ENCODE data around the gene MAD2L2. TPM values are rescaled to one million over a fixed set of nuclear protein-coding genes. Genes with fewer than 3 reads are reported as not detected.
A peak's percentile ranks its signal among the peaks of the same experiment; 100 is the strongest.

MAD2L2 gene
- total and polyA plus RNA-seq, 9 of the 15 experiments (the other 6 are each of a cell fraction or from before 2014, with no cell fraction given), result 12.4 to 286 (median 143) TPM

DNA sequence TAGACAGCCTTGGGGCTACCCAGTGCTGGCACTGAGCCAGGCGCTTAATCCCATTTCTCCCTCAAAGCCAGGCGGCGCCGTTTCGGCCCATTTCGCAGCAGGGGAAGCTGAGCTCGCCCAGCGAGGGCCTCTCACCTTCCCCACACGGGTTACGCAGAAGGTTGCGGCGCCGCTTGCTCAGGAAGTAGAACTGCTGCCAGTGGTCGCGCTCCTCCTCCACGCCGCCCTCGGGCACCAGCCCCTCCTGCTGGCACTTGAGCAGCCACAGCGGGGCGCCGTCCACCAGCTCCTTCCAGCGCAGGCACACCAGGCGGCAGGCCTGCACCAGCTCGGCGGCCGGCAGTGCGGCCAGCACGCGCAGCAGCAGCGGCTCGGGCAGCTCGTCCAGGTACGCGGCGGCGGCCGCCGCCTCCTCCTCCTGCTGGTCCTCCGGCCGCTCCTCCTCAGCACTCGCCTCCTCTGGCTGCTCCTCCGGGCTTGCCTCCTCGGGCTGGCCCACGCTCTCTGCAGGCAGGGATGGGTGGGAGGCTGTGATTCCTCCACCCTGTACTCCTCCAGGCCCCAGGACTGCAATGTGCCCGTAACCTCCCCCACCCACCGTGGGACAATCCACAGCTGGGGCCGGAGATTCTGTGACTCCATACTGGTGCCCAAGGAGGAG, 30.5 kb downstream of the MAD2L2 start (continued):
- TF ChIP-seq, protein P1, sequence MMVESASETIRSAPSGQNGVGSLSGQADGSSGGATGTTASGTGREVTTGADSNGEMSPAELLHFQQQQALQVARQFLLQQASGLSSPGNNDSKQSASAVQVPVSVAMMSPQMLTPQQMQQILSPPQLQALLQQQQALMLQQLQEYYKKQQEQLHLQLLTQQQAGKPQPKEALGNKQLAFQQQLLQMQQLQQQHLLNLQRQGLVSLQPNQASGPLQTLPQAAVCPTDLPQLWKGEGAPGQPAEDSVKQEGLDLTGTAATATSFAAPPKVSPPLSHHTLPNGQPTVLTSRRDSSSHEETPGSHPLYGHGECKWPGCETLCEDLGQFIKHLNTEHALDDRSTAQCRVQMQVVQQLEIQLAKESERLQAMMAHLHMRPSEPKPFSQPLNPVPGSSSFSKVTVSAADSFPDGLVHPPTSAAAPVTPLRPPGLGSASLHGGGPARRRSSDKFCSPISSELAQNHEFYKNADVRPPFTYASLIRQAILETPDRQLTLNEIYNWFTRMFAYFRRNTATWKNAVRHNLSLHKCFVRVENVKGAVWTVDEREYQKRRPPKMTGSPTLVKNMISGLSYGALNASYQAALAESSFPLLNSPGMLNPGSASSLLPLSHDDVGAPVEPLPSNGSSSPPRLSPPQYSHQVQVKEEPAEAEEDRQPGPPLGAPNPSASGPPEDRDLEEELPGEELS (CRISPR knock-in tag; IDR thresholded peaks at IDR 0.05; ENCODE audit: borderline replicate concordance), result 0 out of 2 replicates have a peak, but pooled peaks have one; percentile 15
- TF ChIP-seq DDX20 (tag; IDR thresholded peaks at IDR 0.05; ENCODE audit: low read depth) (no peak), CBX1 (IDR thresholded peaks at IDR 0.05; ENCODE audit: low read depth) (peak; percentile 94), SAFB (IDR thresholded peaks at IDR 0.05; ENCODE audit: borderline replicate concordance, low read depth, low read length) (0 out of 2 replicates have a peak, but pooled peaks have one; percentile 21), ZNF253 (CRISPR knock-in tag; conservative IDR thresholded peaks at IDR 0.05) (no peak), ZFP30 (CRISPR knock-in tag; IDR thresholded peaks at IDR 0.05; ENCODE audit: borderline replicate concordance) (no peak), NBN (IDR thresholded peaks at IDR 0.05; ENCODE audit: low read depth) (no peak), ZNF586 (CRISPR knock-in tag; conservative IDR thresholded peaks at IDR 0.05) (no peak), ATF7 (IDR thresholded peaks at IDR 0.05) (peak; percentile 59), MYNN (IDR thresholded peaks at IDR 0.05) (peak; percentile 81), MYNN (CRISPR knock-in tag; IDR thresholded peaks at IDR 0.05) (no peak)
- TF ChIP-seq, protein P2, sequence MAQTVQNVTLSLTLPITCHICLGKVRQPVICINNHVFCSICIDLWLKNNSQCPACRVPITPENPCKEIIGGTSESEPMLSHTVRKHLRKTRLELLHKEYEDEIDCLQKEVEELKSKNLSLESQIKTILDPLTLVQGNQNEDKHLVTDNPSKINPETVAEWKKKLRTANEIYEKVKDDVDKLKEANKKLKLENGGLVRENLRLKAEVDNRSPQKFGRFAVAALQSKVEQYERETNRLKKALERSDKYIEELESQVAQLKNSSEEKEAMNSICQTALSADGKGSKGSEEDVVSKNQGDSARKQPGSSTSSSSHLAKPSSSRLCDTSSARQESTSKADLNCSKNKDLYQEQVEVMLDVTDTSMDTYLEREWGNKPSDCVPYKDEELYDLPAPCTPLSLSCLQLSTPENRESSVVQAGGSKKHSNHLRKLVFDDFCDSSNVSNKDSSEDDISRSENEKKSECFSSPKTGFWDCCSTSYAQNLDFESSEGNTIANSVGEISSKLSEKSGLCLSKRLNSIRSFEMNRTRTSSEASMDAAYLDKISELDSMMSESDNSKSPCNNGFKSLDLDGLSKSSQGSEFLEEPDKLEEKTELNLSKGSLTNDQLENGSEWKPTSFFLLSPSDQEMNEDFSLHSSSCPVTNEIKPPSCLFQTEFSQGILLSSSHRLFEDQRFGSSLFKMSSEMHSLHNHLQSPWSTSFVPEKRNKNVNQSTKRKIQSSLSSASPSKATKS (CRISPR knock-in tag; IDR thresholded peaks at IDR 0.05), result no peak
- TF ChIP-seq, protein P3, sequence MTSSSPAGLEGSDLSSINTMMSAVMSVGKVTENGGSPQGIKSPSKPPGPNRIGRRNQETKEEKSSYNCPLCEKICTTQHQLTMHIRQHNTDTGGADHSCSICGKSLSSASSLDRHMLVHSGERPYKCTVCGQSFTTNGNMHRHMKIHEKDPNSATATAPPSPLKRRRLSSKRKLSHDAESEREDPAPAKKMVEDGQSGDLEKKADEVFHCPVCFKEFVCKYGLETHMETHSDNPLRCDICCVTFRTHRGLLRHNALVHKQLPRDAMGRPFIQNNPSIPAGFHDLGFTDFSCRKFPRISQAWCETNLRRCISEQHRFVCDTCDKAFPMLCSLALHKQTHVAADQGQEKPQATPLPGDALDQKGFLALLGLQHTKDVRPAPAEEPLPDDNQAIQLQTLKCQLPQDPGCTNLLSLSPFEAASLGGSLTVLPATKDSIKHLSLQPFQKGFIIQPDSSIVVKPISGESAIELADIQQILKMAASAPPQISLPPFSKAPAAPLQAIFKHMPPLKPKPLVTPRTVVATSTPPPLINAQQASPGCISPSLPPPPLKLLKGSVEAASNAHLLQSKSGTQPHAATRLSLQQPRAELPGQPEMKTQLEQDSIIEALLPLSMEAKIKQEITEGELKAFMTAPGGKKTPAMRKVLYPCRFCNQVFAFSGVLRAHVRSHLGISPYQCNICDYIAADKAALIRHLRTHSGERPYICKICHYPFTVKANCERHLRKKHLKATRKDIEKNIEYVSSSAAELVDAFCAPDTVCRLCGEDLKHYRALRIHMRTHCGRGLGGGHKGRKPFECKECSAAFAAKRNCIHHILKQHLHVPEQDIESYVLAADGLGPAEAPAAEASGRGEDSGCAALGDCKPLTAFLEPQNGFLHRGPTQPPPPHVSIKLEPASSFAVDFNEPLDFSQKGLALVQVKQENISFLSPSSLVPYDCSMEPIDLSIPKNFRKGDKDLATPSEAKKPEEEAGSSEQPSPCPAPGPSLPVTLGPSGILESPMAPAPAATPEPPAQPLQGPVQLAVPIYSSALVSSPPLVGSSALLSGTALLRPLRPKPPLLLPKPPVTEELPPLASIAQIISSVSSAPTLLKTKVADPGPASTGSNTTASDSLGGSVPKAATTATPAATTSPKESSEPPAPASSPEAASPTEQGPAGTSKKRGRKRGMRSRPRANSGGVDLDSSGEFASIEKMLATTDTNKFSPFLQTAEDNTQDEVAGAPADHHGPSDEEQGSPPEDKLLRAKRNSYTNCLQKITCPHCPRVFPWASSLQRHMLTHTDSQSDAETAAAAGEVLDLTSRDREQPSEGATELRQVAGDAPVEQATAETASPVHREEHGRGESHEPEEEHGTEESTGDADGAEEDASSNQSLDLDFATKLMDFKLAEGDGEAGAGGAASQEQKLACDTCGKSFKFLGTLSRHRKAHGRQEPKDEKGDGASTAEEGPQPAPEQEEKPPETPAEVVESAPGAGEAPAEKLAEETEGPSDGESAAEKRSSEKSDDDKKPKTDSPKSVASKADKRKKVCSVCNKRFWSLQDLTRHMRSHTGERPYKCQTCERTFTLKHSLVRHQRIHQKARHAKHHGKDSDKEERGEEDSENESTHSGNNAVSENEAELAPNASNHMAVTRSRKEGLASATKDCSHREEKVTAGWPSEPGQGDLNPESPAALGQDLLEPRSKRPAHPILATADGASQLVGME (CRISPR knock-in tag; IDR thresholded peaks at IDR 0.05), result peak; percentile 80; the same call in 1 of the 2 replicates
